ENCODE results near the gene ZNF573. TPM values are rescaled to one million over a fixed set of nuclear protein-coding genes. Genes with fewer than 3 reads are reported as not detected.

The ZNF573 gene
- 1 to 10 TPM; 3.3 to 3.8 TPM for total RNA-seq

DNA sequence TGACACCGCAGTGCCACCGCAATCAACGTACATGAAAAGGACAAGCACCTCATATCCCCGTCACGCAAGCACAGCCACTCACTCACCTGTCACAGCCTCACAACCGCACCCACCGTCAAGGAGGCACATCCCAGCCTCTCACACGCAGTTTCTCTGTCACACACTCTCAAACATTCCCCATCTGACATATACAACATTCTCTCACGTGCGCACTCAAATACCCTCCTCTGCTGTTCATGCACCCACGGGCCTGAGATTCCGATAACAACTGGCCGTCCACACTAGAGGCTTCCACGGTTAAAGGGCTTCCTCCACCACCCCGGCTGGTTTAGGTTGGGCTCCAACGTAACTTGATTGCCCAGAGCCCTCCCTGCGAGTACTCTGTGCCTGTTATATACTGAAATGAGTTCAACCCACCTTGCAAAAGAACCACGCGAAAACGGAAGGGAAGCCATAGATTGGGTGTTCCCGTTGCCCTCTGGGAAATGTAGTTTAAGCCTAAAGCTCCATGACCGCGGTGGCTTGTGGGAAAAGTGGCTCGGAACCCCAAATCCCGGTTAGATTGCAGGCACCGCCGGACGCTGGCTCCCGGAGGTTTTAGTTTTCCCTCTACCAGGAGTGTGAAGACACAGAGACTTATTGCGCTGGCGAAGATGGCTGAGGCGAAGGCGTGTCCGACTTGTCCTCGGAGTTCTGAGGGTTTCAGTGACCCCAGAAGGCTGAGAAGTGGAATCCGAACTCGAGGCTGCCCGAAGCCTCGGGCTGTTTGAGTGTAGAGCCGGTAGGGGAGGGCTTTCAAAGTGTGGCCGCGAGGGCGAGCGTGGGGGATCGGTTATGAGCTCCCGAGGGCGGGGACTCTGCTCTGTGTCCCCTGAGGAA lies at the start of gene ZNF573:
Gene ZNF573, minus strand, starts transcription at position 460 of the 879 bp plus-strand sequence. CDS start 5,857 bp downstream, outside the sequence.

DNA sequence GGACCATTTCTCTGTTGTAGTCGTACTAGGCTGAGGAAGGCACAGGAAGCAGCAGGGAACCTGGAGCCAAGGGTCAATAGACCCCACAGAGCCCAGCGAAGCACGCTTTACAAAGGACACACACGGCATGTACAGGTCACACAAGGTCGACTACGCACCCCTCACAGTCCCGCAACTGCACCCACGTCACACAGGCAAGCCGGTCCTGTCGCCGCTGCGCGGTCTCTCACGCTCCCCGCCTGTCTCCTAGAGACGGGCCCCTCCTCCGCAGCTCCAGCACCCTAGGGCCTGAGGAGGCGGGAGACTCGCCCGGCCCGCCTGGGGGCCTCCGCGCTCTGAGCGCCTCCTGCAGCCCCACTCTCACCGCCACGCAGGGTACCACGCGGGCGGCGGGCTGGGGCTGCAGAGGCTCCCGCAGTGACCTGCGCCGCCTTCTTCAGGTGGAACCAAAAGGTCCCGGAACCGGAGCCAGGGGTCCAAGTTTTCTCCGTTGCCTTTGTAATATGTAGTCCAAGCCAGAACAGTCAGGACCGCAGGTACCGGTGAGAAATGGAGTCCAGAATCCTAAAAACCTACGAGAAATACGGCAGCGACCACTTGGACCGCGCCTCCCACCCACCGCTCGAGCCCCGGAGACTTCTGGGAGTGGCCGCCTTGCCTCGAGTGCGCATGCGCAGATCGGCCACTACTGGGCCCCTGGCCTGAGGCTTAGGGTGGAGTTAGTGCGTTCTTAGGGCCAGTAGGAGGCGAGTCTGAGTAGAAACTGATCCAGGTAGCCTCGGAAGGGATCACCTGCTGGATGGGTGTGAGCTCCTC lies 60.1 kb downstream of the ZNF573 start, which contains the start of gene ZNF607:
Gene ZNF607, minus strand, starts transcription at position 651 of the 816 bp plus-strand sequence. CDS start 8,143 bp downstream, outside the sequence.

Small RNAs within 50 kb of the gene (small RNA-seq; reads per million reads assigned to genes)
- gene SELENOKP1, result 0.09 to 0.17 reads per million in 2 donors

Other genes starting within 250 kb of the ZNF573 start
- 1 to 10 TPM; 2.3 to 2.4 TPM for gene ZNF571, start 184.8 kb downstream of the ZNF573 start, total RNA-seq
- under 1 TPM; 0.33 to 0.69 TPM for gene ZNF540, start 184.7 kb downstream of the ZNF573 start, total RNA-seq
- 10 to 100 TPM; 12.0 to 13.8 TPM for gene ZFP30, start 124.1 kb downstream of the ZNF573 start, total RNA-seq
- gene ZNF607, start 59.8 kb downstream of the ZNF573 start, total RNA-seq, result 1 to 10 TPM; 2.8 to 3.3 TPM
- not detected for gene WDR87, start 127.0 kb upstream of the ZNF573 start, total RNA-seq
- gene SIPA1L3, start 127.6 kb upstream of the ZNF573 start, total RNA-seq, result 10 to 100 TPM; 10.7 to 11.0 TPM

Measured in melanocyte of skin (primary cell).